Measurements from ENCODE around the gene ASB1. TPM values are rescaled to one million over a fixed set of nuclear protein-coding genes. Genes with fewer than 3 reads are reported as not detected.

Gene ASB1
- total and polyA plus RNA-seq, 9 of the 15 experiments (the other 6 are each of a cell fraction or from before 2014, with no cell fraction given) = 6.3 to 37.7 (median 23.9) TPM

DNA sequence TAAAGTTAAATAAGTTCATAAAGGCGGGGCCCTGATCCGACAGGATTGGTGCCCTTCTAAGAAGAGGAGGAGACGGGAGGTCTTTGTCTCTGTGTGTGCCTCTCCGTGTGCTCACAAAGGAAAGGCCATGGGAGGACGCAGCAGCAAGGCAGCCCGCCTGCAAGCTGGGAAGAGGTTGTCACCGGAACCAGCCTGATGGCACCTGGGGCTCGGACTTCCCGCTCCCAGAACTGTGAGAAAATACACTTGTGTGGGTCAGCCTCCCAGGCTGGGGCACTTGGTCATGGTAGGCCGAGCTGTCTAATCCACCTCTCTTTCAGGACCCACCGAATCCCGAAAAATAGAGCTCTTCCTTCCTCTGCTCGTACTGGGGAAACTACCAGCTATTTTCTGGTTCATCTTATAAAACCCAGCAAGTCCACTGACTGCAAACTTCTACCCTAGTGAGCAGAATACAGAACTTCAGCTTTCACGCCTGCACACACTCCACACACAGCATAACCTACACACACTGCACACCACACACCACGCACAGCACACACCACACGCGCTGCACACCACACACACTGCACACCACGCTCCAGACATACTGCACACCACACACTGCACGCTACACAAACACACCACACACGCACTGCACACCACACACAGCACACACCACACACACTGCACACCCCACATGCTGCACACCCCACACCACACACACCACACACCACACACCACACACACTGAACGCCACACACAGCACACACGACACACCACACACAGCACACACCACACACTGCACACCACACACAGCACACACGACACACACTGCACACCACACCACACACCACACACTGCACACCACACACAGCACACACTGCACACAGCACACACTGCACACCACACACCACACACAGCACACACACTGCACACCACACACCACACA is 58.1 kb downstream of the ASB1 start (continued):
- TF ChIP-seq, protein P1, sequence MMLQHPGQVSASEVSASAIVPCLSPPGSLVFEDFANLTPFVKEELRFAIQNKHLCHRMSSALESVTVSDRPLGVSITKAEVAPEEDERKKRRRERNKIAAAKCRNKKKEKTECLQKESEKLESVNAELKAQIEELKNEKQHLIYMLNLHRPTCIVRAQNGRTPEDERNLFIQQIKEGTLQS (IDR thresholded peaks at IDR 0.05) = no peak
- TF ChIP-seq, protein P1 (CRISPR knock-in tag; conservative IDR thresholded peaks at IDR 0.05) = no peak
- TF ChIP-seq POU5F1 (IDR thresholded peaks at IDR 0.05; ENCODE audit: borderline replicate concordance, low read depth, low read length, partially characterized antibody) = no peak
- TF ChIP-seq, protein P2, sequence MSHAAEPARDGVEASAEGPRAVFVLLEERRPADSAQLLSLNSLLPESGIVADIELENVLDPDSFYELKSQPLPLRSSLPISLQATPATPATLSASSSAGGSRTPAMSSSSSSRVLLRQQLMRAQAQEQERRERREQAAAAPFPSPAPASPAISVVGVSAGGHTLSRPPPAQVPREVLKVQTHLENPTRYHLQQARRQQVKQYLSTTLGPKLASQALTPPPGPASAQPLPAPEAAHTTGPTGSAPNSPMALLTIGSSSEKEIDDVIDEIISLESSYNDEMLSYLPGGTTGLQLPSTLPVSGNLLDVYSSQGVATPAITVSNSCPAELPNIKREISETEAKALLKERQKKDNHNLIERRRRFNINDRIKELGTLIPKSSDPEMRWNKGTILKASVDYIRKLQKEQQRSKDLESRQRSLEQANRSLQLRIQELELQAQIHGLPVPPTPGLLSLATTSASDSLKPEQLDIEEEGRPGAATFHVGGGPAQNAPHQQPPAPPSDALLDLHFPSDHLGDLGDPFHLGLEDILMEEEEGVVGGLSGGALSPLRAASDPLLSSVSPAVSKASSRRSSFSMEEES (CRISPR knock-in tag; IDR thresholded peaks at IDR 0.05) = no peak

DNA sequence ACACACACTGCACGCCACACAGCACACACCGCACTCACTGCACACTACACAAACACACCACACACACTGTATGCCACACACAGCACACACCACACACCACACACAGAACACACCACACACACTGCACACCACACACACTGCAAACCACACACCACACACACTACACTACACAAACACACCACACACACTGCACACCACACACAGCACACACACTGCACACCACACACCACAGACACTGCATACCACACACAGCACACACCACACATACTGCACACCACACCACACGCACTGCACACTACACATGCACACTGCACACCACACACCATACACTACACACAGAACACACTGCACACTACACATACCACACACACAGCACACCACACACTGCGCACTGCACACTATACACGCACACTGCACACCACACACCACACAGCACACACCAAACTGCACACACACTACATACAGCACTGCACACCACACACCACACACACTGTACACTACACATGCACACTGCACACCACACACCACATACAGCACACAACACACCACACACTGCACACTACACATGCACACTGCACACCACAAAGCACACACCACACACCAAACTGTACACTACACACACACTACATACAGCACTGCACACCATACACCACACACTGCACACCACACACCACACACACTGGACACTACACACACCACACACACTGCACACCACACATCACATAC is 59.6 kb downstream of the ASB1 start:
- CTCF ChIA-PET (ENCODE audit: low intra/inter-chr PET ratio) = no interaction called here
- H3K27me3 ChIP-seq (ENCODE audit: control insufficient read depth in 2 of 2, insufficient read depth in 2 of 2, low read length in 2 of 2) = peaks cover 3 to 37% of the 10 kb centered on the region in 2 experiments; a peak in 4 of 5 replicates
- H3K4me2 ChIP-seq (ENCODE audit: insufficient read depth, low read length) = no peak overlapping the region
- no peaks in the 10 kb centered on the region for H3K79me2 ChIP-seq (ENCODE audit: control insufficient read depth, insufficient read depth, low read length)
- in situ Hi-C loops (cut with MboI) = no loop called here
- H3K4me3 ChIP-seq = no peak overlapping the region
- H3K36me3 ChIP-seq (ENCODE audit: control insufficient read depth, insufficient read depth, low read length) = no peaks in the 10 kb centered on the region
- no peak overlapping the region for H3K9ac ChIP-seq (ENCODE audit: insufficient read depth in 1 of 2, low read depth in 2 of 2, low read length in 2 of 2)
- H3K4me1 ChIP-seq (replicated peaks in 1 of 2; ENCODE audit: control insufficient read depth in 2 of 2, insufficient read depth in 2 of 2, low read length in 2 of 2) = peaks cover 0 to 4% of the 10 kb centered on the region in 2 experiments; a peak in 1 of 5 replicates
- FAIRE-seq = no peak
- POLR2A ChIA-PET = no interaction called here
- intact Hi-C loops (cut with micrococcal nuclease) = no loop called here
- ATAC-seq = no peak
- DNase-seq (ENCODE audit: extremely low read depth in 1 of 4, low spot score in 3 of 4) = no peak
- H3K9me1 ChIP-seq (ENCODE audit: control insufficient read depth, insufficient read depth, low read length) = no peaks in the 10 kb centered on the region
- H2AFZ ChIP-seq (ENCODE audit: low read depth, low read length) = no peak overlapping the region
- no peak overlapping the region for H3K27ac ChIP-seq (ENCODE audit: extremely low read depth, low read depth, low read length)
- H4K20me1 ChIP-seq (replicated peaks; ENCODE audit: control insufficient read depth, insufficient read depth, low read length) = no peaks in the 10 kb centered on the region
- WGBS (ENCODE audit: insufficient coverage, low coverage, missing lambda C conversion rate) = 17% methylated on average over 5 of the region's 5 CpGs
- BruUV-seq (replicated peaks) = no TSS peak
- H3K9me3 ChIP-seq (replicated peaks; ENCODE audit: control insufficient read depth, insufficient read depth, low read depth, low read length) = peaks cover 5% of the 10 kb centered on the region; the same call in 1 of the 2 replicates
- no peak for TF ChIP-seq ZNF436 (CRISPR knock-in tag; IDR thresholded peaks at IDR 0.05)
- no peak for TF ChIP-seq ZNF583 (CRISPR knock-in tag; IDR thresholded peaks at IDR 0.05)
- TF ChIP-seq, protein P3, sequence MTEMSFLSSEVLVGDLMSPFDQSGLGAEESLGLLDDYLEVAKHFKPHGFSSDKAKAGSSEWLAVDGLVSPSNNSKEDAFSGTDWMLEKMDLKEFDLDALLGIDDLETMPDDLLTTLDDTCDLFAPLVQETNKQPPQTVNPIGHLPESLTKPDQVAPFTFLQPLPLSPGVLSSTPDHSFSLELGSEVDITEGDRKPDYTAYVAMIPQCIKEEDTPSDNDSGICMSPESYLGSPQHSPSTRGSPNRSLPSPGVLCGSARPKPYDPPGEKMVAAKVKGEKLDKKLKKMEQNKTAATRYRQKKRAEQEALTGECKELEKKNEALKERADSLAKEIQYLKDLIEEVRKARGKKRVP (CRISPR knock-in tag; IDR thresholded peaks at IDR 0.05) = no peak
- no peak for TF ChIP-seq SMARCC2 (IDR thresholded peaks at IDR 0.05; ENCODE audit: low read depth)
- no peak for TF ChIP-seq ZC3H11A (IDR thresholded peaks at IDR 0.05; ENCODE audit: low read depth, low read length)
- TF ChIP-seq ZNF133 (CRISPR knock-in tag; IDR thresholded peaks at IDR 0.05) = no peak
- no peak for TF ChIP-seq SOX6 (IDR thresholded peaks at IDR 0.05)
- no peak for TF ChIP-seq SETDB1 (IDR thresholded peaks at IDR 0.05; ENCODE audit: low read length)
- no peak for TF ChIP-seq KLF16 (IDR thresholded peaks at IDR 0.05)
- no peak for TF ChIP-seq JUND (IDR thresholded peaks at IDR 0.05; ENCODE audit: borderline replicate concordance, low read depth, low read length)
- no peak for TF ChIP-seq JUND (tag; IDR thresholded peaks at IDR 0.05; ENCODE audit: borderline replicate concordance, low read depth, low read length)
- no peak for TF ChIP-seq SP1 (CRISPR knock-in tag; IDR thresholded peaks at IDR 0.05)
